ENCODE data around the gene CD3E.
"Not testable (repeated sequence)": the region's sequence is repeated elsewhere in the genome, so short reads cannot be mapped to it uniquely, and the experiment has no call there.

The CD3E gene

GRCh38 chr11:118291477-118292135 is 12.9 kb upstream of the CD3E start:
- DNase-seq: no peak

- DNase-seq: no peak
These were observed 10.5 kb upstream of the CD3E start for GRCh38 chr11:118294053-118294452.

- no peak for DNase-seq
These were observed 9.3 kb upstream of the CD3E start for GRCh38 chr11:118295199-118295598.

- DNase-seq: no peak
These were observed 8.6 kb upstream of the CD3E start for GRCh38 chr11:118295815-118296454.

DNA sequence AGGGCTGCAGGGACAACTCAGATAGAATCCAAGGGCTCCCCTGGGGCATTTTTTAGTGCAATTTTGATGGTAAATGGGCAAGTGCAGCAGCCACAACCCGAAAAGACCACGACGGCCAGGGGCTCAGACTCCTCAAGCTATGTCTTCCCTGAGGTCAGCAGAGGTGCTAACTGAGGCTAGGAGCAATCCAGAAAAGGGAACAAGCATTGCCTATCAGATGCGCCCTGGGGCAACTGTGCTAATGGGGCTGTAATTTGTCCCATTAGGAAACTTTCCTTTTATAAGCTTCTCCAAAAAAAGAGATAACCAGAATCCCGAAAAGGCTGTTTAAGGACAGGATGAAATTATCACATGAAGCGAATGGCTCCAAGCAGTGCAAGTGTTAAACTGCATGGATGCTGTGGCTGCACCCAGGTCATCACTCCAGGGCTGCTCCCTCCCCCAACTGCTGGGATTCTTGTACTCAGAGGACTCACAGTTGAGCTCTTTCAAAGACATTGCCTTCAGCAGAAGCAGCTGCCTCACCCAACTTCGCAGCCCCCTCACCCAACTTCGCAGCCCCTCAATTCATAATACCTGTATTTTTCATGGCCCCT is 2.8 kb upstream of the CD3E start:
- no peak for DNase-seq

- DNase-seq: no peak
These were observed 333 bp upstream of the CD3E start for GRCh38 chr11:118304227-118304567.

GRCh38 chr11:118305726-118306125 is 1.2 kb downstream of the CD3E start:
- no peak for DNase-seq

DNA sequence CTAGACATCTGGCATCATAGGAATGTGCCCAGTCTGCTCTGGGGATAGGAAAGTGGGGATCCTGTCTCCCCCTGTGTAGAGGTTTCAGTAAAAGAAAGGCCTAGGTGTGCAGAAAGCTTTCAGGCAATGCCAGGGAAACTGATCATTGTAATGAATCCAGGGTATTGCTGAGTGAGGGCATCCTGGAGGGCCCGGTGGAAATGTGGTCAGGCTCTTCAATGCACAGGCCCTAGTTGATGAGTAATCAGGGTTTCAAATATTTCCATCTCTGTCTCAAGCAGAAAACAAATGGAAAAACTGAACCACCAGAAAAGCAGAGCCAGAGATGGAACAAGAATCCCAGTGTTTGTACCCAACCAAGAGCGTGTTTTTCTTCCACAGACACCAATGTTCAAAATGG is 2.0 kb downstream of the CD3E start:
- DNase-seq: no peak

- DNase-seq: not testable (repeated sequence)
These were observed 4.5 kb downstream of the CD3E start for GRCh38 chr11:118308995-118309528.

- no peak for DNase-seq
These were observed 5.7 kb downstream of the CD3E start for GRCh38 chr11:118310271-118310670.

GRCh38 chr11:118310781-118311485 is 6.4 kb downstream of the CD3E start:
- DNase-seq: no peak

DNA sequence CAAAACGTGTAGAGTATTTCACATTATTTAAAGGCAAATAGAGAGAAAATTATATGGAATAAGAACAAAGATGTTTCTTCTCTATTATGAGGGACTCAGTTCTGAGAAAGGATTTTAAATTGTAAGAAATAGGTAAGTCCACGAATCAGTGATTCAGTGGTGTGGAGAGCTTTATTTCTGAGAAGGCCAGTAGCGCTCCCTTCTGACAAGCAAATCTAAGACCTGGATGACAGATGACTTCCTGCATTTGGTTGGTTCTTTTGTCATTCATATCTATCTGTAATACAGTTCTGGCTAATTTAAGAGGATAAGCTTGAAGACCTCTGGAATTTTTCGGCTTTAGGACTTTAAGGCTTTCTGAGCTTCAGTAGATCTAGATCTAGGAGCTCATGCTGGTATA is 7.0 kb downstream of the CD3E start:
- DNase-seq: no peak

- DNase-seq: no peak
These were observed 7.8 kb downstream of the CD3E start for GRCh38 chr11:118312328-118312727.

- no peak for DNase-seq
These were observed 8.7 kb downstream of the CD3E start for GRCh38 chr11:118313242-118313641.

GRCh38 chr11:118314988-118315411 is 10.5 kb downstream of the CD3E start:
- DNase-seq: no peak

DNA sequence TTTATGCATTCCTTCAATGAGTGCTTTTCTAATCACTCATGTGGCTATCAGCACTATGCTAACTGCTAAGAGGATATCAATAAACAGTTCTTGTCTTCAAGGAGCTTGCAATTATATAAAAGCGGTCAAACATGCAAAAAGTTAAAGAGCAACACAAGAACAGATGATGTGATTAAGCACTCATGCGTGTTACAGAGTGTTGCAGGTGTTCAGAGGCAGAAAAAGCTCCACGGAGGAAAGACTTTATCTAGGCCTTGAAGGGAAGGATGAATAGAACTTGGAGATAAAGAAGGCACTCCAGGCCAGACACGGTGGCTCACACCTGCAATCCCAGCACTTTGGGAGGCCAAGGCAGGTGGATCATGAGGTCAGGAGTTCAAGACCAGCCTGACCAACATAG is 13.6 kb downstream of the CD3E start:
- DNase-seq: no peak

DNA sequence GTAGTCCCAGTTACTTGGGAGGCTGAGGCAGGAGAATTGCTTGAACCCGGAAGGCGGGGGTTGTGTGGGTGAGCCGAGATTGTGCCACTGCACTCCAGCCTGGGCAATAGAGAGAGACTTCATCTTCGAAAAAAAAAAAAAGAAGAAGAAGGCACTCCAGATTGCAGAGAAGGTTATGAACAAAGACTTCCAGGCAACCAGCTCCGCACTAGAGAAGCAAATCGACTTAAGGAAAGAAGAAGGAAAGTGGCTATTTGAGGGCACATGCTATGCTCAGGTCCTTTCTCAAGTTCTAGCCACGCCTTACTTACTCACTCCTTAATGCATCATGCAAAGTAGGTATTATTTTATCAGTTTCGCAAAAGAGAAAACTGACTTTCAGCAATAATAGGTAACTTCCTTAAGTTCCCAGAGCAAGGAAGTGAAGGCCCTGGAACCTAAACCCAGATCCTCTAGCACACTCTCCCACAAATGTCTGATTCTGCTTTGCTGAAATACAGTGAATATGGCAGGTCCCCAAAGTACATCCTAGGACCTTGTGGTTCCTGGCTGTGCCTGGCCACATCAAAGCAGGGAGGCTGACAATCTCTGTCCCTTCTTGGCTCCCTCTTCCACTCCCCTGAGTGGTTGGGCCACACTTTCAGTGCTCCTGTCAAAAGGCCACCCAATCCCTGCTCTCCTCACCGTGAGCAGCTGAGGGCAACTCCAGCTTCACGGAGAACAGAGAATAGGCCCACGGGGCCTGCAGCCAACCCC is 14.2 kb downstream of the CD3E start:
- no peak for DNase-seq

DNA sequence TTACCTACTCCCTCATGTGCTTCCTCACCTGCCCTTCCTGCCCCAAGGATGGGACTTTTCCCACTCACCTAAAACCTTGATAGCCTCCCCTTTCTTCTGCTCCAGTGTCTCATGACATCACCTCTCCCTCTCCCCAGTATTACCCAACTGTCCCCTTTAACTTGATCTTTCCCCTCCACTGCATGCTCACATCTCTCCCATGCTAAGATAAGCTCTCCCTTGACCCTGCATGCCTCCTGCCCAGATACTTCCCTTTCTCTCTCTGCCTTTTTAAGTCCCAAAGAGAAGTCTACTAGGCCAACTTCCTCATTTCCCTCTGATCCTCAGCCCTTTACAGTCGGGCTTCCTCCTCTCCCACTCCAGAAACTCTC is 14.8 kb downstream of the CD3E start:
- no peak for DNase-seq

DNA sequence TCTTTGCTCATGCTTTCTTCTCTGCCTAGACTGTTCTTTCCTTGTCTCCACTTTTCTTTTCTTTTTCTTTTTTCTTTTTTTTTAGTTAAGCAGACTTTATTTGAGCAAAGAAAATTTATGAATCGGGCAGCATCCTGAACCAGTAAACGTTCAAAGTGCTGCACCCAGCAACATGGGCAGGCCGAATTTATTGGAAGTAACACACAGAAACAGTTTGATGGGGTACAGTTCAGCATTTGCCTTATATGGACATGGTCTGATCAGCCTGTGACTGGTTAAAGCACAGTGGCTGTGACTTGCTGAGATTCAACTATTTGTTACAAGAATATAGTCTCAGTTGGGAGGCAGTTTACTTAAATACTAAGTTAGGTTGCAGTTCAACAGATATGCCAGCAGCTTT is 16.0 kb downstream of the CD3E start:
- no peak for DNase-seq

- DNase-seq: no peak
These were observed 17.0 kb downstream of the CD3E start for GRCh38 chr11:118321386-118322082.

- no peak for DNase-seq
These were observed 18.2 kb downstream of the CD3E start for GRCh38 chr11:118322721-118323120.

DNA sequence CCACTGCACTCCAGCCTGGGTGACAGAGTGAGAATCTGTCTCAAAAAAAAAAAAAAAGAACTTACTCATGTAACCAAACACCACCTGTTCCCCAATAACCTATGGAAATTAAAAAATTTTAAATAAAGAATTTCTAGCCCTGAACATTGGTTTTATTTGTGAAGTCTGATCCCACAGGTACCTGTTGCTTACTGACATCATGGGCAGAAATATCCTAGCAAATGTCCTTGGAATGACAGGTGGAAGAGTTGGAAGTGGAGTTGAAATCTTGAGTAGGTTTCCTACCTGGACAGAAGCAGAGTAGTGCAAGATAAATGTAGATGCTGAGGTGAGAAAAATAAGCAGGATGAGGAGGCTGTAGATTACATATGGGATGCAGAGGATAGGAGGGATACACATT is 20.8 kb downstream of the CD3E start:
- no peak for DNase-seq

Data from NCI-H1048 (cell line).